ENCODE results near the gene WDR37.

Gene WDR37

DNA sequence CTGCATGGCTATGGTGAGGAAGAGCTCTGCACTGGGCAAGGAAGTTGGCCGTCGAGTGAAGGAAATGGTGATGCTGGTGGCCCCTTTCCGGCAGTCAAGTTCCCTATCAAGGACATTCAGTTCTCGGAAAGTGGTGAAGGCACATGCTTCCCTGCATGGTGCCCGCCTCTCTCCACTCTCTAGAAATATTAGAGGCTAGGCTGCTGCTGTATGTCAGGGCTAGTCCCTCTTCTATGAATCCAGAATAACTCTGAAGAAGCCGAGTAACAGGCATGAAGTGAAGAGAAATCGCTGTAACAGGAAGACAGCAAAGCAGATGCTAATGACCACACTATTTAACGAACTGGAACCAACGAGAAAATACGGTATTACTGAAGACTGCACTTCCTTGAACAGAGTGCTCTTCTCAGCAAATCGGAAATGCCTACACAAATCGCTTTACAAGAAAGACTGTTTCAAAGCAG is 12.6 kb upstream of the WDR37 start:
- no peak overlapping the region for H2BK5ac ChIP-seq (ENCODE audit: low read depth, low read length, poor library complexity, severe bottlenecking)

DNA sequence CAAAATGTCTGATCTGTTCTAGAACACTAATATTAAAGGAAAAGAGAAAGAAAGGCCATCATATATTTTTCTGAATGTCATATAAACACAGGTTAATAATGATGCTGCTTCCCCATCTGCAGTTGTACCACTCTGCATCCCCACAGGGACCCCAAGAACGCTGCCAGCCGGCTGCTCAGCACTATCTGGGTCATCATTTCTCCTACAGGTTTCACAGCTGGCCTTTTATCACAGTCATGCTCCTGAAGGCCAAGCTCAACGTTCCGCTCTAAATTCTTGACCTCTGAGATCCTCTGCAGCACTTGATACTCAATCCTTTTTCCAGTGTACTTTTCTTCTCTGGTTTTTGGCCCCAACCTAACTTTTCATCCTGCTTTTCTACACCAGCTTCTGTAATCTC is 12.0 kb upstream of the WDR37 start:
- Histone ChIP-seq H2BK12ac (ENCODE audit: low read length in 2 of 2) (no peak overlapping the region), H3K36me3 (ENCODE audit: control insufficient read depth in 1 of 2, insufficient read depth in 2 of 2, low read depth in 1 of 2, low read length in 2 of 2) (peaks cover 13 to 67% of the 10 kb centered on the region in 2 experiments), H3K27ac (ENCODE audit: low read length, poor library complexity, severe bottlenecking) (no peak overlapping the region), H3K9me3 (ENCODE audit: control insufficient read depth, low read length) (no peaks in the 10 kb centered on the region), H3K4ac (ENCODE audit: low read depth in 1 of 2, low read length in 2 of 2) (no peak overlapping the region), H3K4me2 (ENCODE audit: low read length, poor library complexity, severe bottlenecking) (peak overlapping the region; percentile 25), H3K4me1 (ENCODE audit: control insufficient read depth, insufficient read depth, low read depth, low read length) (peaks cover 7% of the 10 kb centered on the region), H3K27me3 (ENCODE audit: control insufficient read depth in 1 of 2, insufficient read depth in 1 of 2, low read length in 2 of 2) (no peaks in the 10 kb centered on the region), H3K23ac (ENCODE audit: low read length in 2 of 2) (no peak overlapping the region), H3K9ac (ENCODE audit: low read length) (peak overlapping the region; percentile 31), H2BK5ac (ENCODE audit: low read depth, low read length, poor library complexity, severe bottlenecking) (no peak overlapping the region), H3K4me3 (ENCODE audit: insufficient read depth in 1 of 2, low read depth in 1 of 2, low read length in 2 of 2) (no peak overlapping the region), H3K14ac (ENCODE audit: low read length in 2 of 2) (no peak overlapping the region), H3K18ac (ENCODE audit: low read depth in 1 of 2, low read length in 2 of 2) (no peak overlapping the region), H3K79me1 (replicated peaks; ENCODE audit: low read length, poor library complexity, severe bottlenecking) (peaks cover 7% of the 10 kb centered on the region), H4K91ac (ENCODE audit: low read length) (no peak overlapping the region), H4K8ac (ENCODE audit: low read length) (no peak overlapping the region), H2BK15ac (ENCODE audit: low read depth, poor library complexity, severe bottlenecking) (no peak overlapping the region), H2AFZ (ENCODE audit: low read depth, low read length) (no peak overlapping the region), H2BK120ac (ENCODE audit: low read depth, low read length) (no peak overlapping the region), H2AK5ac (ENCODE audit: low read length, severe bottlenecking) (no peak overlapping the region)
- WGBS: 78% methylated on average over 4 of the region's 4 CpGs
- peak; percentile 40 for DNase-seq

More for the DNA sequence above, 12.6 kb upstream of the WDR37 start:
- no peak overlapping the region for H2BK12ac ChIP-seq (ENCODE audit: low read length in 2 of 2)
- no peaks in the 10 kb centered on the region for H3K9me3 ChIP-seq (ENCODE audit: control insufficient read depth, low read length)
- H3K18ac ChIP-seq (ENCODE audit: low read depth in 1 of 2, low read length in 2 of 2): no peak overlapping the region
- H3K4me3 ChIP-seq (ENCODE audit: insufficient read depth in 1 of 2, low read depth in 1 of 2, low read length in 2 of 2): no peak overlapping the region
- H3K4me1 ChIP-seq (ENCODE audit: control insufficient read depth, insufficient read depth, low read depth, low read length): peaks cover 7% of the 10 kb centered on the region
- WGBS: 94% methylated on average over 12 of the region's 12 CpGs
- DNase-seq: peak; percentile 33
- no peak overlapping the region for H3K23ac ChIP-seq (ENCODE audit: low read length in 2 of 2)
- no peak overlapping the region for H2AK5ac ChIP-seq (ENCODE audit: low read length, severe bottlenecking)
- no peak overlapping the region for H3K4me2 ChIP-seq (ENCODE audit: low read length, poor library complexity, severe bottlenecking)
- peaks cover 7% of the 10 kb centered on the region for H3K79me1 ChIP-seq (replicated peaks; ENCODE audit: low read length, poor library complexity, severe bottlenecking)
- H4K91ac ChIP-seq (ENCODE audit: low read length): no peak overlapping the region
- no peak overlapping the region for H3K9ac ChIP-seq (ENCODE audit: low read length)
- no peak overlapping the region for H4K8ac ChIP-seq (ENCODE audit: low read length)
- no peak overlapping the region for H2BK15ac ChIP-seq (ENCODE audit: low read depth, poor library complexity, severe bottlenecking)
- H3K4ac ChIP-seq (ENCODE audit: low read depth in 1 of 2, low read length in 2 of 2): no peak overlapping the region
- no peak overlapping the region for H2AFZ ChIP-seq (ENCODE audit: low read depth, low read length)
- H3K27ac ChIP-seq (ENCODE audit: low read length, poor library complexity, severe bottlenecking): no peak overlapping the region
- H3K27me3 ChIP-seq (ENCODE audit: control insufficient read depth in 1 of 2, insufficient read depth in 1 of 2, low read length in 2 of 2): no peaks in the 10 kb centered on the region
- H3K14ac ChIP-seq (ENCODE audit: low read length in 2 of 2): no peak overlapping the region
- peaks cover 19 to 70% of the 10 kb centered on the region in 2 experiments for H3K36me3 ChIP-seq (ENCODE audit: control insufficient read depth in 1 of 2, insufficient read depth in 2 of 2, low read depth in 1 of 2, low read length in 2 of 2)
- no peak overlapping the region for H2BK120ac ChIP-seq (ENCODE audit: low read depth, low read length)

DNA sequence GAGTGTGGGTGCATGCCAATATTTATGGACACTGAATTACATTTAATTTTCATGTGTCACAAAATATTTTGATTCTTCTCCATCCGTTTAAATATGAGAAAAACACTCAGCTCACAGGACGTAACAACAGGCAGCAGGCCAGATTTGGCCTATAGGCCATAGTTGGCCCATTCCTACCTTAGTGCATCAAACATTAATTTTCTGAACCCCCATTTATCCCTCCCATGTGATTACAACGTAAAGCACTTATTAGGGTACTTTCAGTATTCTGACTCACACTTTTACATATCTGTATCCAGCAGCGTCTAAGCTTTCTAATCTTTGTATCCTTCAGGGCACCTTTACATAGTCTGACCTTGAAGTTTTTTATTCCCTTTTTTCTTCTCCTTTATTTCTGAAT is 11.2 kb upstream of the WDR37 start:
- peak overlapping the region in 1 of 2 experiments; percentile 7 for H3K4me3 ChIP-seq (ENCODE audit: insufficient read depth in 1 of 2, low read depth in 1 of 2, low read length in 2 of 2)
- no peak overlapping the region for H2BK12ac ChIP-seq (ENCODE audit: low read length in 2 of 2)
- H3K4me2 ChIP-seq (ENCODE audit: low read length, poor library complexity, severe bottlenecking): no peak overlapping the region
- H2BK120ac ChIP-seq (ENCODE audit: low read depth, low read length): no peak overlapping the region
- H4K8ac ChIP-seq (ENCODE audit: low read length): no peak overlapping the region
- H4K91ac ChIP-seq (ENCODE audit: low read length): no peak overlapping the region
- H3K27me3 ChIP-seq (ENCODE audit: control insufficient read depth in 1 of 2, insufficient read depth in 1 of 2, low read length in 2 of 2): no peaks in the 10 kb centered on the region
- no peak overlapping the region for H2BK5ac ChIP-seq (ENCODE audit: low read depth, low read length, poor library complexity, severe bottlenecking)
- H3K14ac ChIP-seq (ENCODE audit: low read length in 2 of 2): no peak overlapping the region
- peak; percentile 40 for DNase-seq
- H3K79me1 ChIP-seq (replicated peaks; ENCODE audit: low read length, poor library complexity, severe bottlenecking): peaks cover 7% of the 10 kb centered on the region
- H3K36me3 ChIP-seq (ENCODE audit: control insufficient read depth in 1 of 2, insufficient read depth in 2 of 2, low read depth in 1 of 2, low read length in 2 of 2): peaks cover 13 to 58% of the 10 kb centered on the region in 2 experiments
- 94% methylated on average over 4 of the region's 4 CpGs for WGBS
- H3K9ac ChIP-seq (ENCODE audit: low read length): peak overlapping the region; percentile 31
- no peak overlapping the region for H3K27ac ChIP-seq (ENCODE audit: low read length, poor library complexity, severe bottlenecking)
- peaks cover 7% of the 10 kb centered on the region for H3K4me1 ChIP-seq (ENCODE audit: control insufficient read depth, insufficient read depth, low read depth, low read length)
- no peaks in the 10 kb centered on the region for H3K9me3 ChIP-seq (ENCODE audit: control insufficient read depth, low read length)
- H3K18ac ChIP-seq (ENCODE audit: low read depth in 1 of 2, low read length in 2 of 2): no peak overlapping the region
- no peak overlapping the region for H3K4ac ChIP-seq (ENCODE audit: low read depth in 1 of 2, low read length in 2 of 2)
- H2AK5ac ChIP-seq (ENCODE audit: low read length, severe bottlenecking): no peak overlapping the region
- no peak overlapping the region for H2BK15ac ChIP-seq (ENCODE audit: low read depth, poor library complexity, severe bottlenecking)
- H3K23ac ChIP-seq (ENCODE audit: low read length in 2 of 2): no peak overlapping the region
- H2AFZ ChIP-seq (ENCODE audit: low read depth, low read length): no peak overlapping the region

DNA sequence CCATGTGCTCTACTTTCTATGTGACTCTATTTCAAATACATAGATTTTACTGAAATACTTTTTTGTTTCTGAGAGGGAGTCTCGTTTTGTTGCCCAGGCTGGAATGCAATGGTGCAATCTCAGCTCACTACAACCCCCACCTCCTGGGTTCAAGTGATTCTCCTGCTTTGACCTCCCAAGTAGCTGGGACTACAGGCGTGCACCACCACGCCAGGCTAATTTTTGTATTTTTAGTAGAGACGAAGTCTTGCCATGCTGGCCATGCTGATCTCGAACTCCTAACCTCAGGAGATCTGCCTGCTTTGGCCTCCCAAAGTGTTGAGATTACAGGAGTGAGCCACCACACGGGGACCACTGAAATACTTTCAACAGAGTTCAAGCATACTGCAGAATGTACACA is 10.8 kb upstream of the WDR37 start:
- H3K4ac ChIP-seq (ENCODE audit: low read depth in 1 of 2, low read length in 2 of 2): no peak overlapping the region
- H3K4me1 ChIP-seq (ENCODE audit: control insufficient read depth, insufficient read depth, low read depth, low read length): peaks cover 8% of the 10 kb centered on the region
- no peak overlapping the region for H3K18ac ChIP-seq (ENCODE audit: low read depth in 1 of 2, low read length in 2 of 2)
- no peak overlapping the region for H2AK5ac ChIP-seq (ENCODE audit: low read length, severe bottlenecking)
- H4K91ac ChIP-seq (ENCODE audit: low read length): no peak overlapping the region
- H2BK15ac ChIP-seq (ENCODE audit: low read depth, poor library complexity, severe bottlenecking): no peak overlapping the region
- H4K8ac ChIP-seq (ENCODE audit: low read length): no peak overlapping the region
- WGBS: 84% methylated on average over 6 of the region's 6 CpGs
- peak overlapping the region; percentile 31 for H3K9ac ChIP-seq (ENCODE audit: low read length)
- no peak overlapping the region for H3K14ac ChIP-seq (ENCODE audit: low read length in 2 of 2)
- peak overlapping the region in 1 of 2 experiments; percentile 7 for H3K4me3 ChIP-seq (ENCODE audit: insufficient read depth in 1 of 2, low read depth in 1 of 2, low read length in 2 of 2)
- no peak overlapping the region for H3K27ac ChIP-seq (ENCODE audit: low read length, poor library complexity, severe bottlenecking)
- no peak overlapping the region for H3K4me2 ChIP-seq (ENCODE audit: low read length, poor library complexity, severe bottlenecking)
- H3K36me3 ChIP-seq (ENCODE audit: control insufficient read depth in 1 of 2, insufficient read depth in 2 of 2, low read depth in 1 of 2, low read length in 2 of 2): peaks cover 10 to 54% of the 10 kb centered on the region in 2 experiments
- no peak overlapping the region for H2BK120ac ChIP-seq (ENCODE audit: low read depth, low read length)
- H3K9me3 ChIP-seq (ENCODE audit: control insufficient read depth, low read length): no peaks in the 10 kb centered on the region
- H3K23ac ChIP-seq (ENCODE audit: low read length in 2 of 2): no peak overlapping the region
- peaks cover 5% of the 10 kb centered on the region for H3K79me1 ChIP-seq (replicated peaks; ENCODE audit: low read length, poor library complexity, severe bottlenecking)
- DNase-seq: no peak
- no peak overlapping the region for H2BK12ac ChIP-seq (ENCODE audit: low read length in 2 of 2)
- no peak overlapping the region for H2AFZ ChIP-seq (ENCODE audit: low read depth, low read length)
- H3K27me3 ChIP-seq (ENCODE audit: control insufficient read depth in 1 of 2, insufficient read depth in 1 of 2, low read length in 2 of 2): no peaks in the 10 kb centered on the region
- no peak overlapping the region for H2BK5ac ChIP-seq (ENCODE audit: low read depth, low read length, poor library complexity, severe bottlenecking)

Measured in mesenchymal stem cell (in vitro differentiated cells and primary cell).